ELR (cell line): ENCODE results near the gene EFNA4.

Experiments
- DNase-seq: peaks from one replicate; pipeline ENCODE4 v3.0.0-alpha.2; 2015; ENCODE audit warnings: low read depth

The EFNA4 gene

DNA sequence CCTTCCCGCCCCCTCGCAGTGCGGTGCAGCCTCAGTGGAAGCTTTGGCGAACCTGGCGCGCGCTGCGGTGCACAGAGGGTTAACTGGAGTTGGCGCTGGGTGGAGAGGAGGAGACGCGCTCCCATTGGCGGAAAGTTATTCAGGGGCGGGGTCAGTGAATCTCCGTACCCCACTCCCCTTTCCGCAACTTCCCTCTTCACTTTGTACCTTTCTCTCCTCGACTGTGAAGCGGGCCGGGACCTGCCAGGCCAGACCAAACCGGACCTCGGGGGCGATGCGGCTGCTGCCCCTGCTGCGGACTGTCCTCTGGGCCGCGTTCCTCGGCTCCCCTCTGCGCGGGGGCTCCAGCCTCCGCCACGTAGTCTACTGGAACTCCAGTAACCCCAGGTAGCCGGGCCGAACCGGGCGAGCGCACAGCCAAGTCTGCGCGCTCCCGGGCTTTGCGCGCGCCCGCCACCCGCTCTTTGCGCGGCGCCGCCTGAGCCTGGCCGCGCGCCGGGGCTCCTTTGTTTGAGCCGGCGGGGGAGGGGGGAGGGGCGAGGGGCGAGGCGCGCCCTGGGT is at the start of gene EFNA4:
TSS of gene EFNA4 (plus strand) at position 191 of the 561 bp plus-strand sequence. CDS start at position 275, 84 bp downstream.
- peak; percentile 87 for DNase-seq

- DNase-seq: no peak
Observed at GRCh38 chr1:155014709-155015508, 48.6 kb upstream of the EFNA4 start.

- no peak for DNase-seq
Observed at GRCh38 chr1:155015527-155016230, 47.9 kb upstream of the EFNA4 start.

DNA sequence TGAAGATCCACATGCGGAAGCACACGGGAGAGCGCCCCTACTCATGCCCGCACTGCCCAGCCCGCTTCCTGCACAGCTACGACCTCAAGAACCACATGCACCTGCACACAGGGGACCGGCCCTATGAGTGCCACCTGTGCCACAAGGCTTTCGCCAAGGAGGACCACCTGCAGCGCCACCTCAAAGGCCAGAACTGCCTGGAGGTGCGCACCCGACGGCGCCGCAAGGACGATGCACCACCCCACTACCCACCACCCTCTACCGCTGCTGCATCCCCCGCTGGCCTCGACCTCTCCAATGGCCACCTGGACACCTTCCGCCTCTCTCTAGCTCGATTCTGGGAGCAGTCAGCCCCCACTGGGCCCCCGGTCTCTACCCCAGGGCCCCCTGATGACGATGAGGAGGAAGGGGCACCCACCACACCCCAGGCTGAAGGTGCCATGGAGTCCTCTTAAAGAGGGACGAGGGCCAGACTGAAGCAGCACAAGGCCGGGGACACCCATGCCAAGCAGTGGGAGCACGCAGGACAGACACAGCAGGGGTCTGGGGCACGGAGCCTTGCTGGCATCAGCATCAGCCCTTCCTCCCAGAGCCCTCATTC is 47.2 kb upstream of the EFNA4 start:
- no peak for DNase-seq

GRCh38 chr1:155017041-155017945 is 46.2 kb upstream of the EFNA4 start:
- DNase-seq: peak; percentile 94

DNA sequence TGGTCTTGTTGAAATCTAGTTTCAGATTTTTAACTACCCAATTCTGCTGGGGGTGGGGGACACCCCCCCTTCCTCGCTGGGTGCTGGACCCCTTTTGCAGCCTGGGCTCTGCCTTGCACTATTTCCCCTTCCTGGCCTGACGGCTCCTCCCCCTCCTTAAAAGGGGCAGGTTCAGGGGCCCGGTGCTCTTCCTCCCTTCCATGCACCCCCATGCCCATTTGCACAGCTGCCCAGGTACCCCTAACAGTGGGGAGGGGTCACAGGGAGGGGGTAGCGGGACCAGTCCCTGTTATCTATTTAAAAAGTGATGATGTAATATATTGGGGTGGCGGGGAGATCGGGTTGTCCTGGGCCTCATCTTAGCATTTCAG is 45.6 kb upstream of the EFNA4 start:
- no peak for DNase-seq

DNA sequence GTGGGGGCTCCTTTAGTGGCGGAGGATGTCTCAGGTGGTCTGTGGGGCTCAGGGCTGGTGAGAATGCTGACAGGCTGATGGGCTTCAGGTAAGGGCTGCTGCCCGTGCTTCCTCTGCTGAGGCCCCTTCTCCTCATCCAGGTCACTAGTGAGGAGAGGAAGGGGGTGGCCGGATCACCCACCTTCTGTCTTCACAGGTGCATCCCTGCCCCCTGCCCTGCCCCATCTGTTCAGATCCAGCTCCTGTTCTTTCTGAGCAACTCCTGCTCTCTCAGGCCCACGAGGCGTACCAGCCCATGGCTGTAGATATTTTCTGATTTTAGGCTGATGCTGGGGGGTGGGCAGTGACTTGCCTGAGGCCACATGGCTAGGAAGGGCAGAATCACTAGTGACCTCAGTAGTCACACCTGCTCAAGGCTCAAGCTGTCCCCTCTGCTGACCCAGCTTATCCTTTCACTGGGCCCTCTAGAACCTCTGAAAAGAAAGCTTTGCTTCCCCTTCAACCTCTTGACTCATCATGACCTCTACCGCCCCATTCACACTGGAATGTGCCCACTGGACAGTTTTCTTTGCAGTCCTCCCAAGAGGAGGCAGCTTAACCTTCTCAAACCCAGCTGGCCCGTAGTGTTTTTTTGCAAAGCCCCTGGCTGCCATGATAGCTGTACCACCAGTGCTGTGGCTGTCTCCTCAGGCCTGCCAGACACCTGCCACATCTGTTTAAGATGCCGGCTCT is 44.8 kb upstream of the EFNA4 start:
- DNase-seq: peak; percentile 69

- no peak for DNase-seq
Observed at GRCh38 chr1:155019377-155020245, 43.9 kb upstream of the EFNA4 start.

GRCh38 chr1:155022136-155022926 is 41.2 kb upstream of the EFNA4 start:
- peak; percentile 32 for DNase-seq

DNA sequence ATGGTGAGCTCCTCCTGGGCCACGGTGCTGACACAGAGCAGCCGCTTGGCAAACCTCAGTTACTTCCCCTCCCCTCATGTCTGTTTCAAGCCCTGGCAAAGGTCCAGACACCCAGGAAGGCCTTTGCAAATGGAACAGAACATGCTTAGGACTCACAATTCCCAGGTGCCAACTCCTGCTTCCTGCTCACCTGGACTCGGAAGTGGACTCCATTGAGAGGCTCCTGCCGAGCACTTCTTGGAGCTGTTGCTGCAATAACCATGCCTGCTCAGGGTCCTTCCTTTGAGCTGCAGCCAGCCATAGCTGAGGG is 40.7 kb upstream of the EFNA4 start:
- DNase-seq: no peak

DNA sequence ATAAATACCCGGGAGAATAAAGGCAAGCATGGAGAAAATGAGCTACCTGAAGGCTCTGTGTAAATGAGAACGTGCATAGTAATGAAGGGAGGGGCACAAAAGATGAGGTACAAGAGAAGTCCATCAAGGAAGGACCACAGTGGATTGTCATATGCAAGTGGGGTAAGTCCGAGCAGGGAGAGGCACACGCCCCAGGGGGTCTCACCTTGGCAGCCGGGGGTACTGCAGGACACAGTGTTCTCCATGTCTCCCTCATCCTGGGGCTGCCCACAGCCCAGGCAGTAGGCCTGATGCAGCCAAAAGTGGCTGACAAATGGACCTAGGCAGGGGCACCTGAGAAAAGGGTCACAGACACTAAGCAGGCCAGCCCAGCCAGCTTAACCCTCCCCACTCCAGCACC is 39.9 kb upstream of the EFNA4 start:
- DNase-seq: no peak

DNA sequence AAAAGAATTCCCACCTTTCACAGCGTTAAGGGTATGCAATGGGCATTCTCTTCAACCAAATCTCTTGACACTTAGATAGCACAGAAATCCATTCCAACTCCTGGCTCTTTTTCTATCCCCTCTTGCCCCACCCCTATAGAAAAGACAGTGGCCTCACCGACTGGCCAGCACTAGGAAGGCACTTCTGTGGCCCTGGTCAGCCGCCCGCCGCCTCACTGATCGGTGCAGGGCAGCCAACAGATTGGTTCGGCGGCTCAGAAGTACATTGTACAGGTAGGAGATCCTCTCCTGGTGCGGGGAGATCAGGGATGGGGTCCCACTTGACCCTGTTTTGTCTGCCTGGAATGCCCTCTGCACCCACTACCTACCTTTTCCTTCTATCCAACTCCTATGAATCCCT is 39.2 kb upstream of the EFNA4 start:
- DNase-seq: no peak

DNA sequence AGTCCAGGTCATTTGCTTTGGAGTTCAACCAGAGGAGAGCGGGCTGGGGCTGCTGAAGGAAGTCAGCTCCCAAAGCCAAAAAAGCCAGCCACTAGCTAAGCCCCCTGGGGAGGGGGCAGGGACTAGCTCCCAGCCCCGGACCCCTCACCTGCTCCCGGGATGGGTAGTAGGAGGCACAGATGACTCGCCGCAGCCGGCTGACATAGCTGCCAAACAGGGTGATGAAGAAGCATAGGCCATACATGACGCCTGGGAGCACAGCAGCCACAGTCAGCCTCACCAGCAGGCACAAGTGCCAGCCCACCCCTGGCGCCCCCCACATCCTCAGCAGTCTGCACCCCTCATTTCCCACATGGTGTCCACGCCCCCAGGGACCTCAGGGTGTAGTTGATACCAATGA is 37.4 kb upstream of the EFNA4 start:
- peak; percentile 19 for DNase-seq

- DNase-seq: peak; percentile 85
Observed at GRCh38 chr1:155026588-155026987, 37.0 kb upstream of the EFNA4 start.

GRCh38 chr1:155029513-155030242 is 33.9 kb upstream of the EFNA4 start:
- no peak for DNase-seq

DNA sequence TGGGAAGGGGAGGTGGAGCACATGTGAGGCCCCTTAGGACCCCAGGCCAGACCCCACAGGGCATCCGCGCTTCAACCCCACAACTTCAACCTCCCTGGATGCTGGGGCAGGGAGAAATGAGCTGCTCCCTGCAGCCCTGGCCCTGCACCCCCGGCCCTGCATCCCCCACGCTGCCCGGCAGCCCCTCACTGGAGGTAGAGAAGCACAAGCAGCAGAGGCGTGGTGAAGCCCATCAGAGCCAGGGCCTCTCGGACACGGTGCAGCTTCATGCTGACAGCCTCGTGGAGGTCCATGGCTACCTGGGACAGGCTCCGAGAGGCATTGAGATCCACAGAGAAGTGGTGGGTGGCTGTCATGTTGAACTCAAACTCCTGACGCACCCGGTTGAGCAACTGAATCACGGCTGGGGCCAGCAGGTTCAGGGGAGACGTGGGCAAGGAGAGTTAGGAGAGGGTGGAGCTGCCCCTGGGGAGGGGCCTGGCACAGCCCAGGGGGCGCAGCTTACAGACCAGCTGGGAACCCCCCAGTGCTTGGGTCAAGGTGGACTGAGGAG is 33.2 kb upstream of the EFNA4 start:
- DNase-seq: no peak

- DNase-seq: no peak
Observed at GRCh38 chr1:155030899-155031298, 32.6 kb upstream of the EFNA4 start.

DNA sequence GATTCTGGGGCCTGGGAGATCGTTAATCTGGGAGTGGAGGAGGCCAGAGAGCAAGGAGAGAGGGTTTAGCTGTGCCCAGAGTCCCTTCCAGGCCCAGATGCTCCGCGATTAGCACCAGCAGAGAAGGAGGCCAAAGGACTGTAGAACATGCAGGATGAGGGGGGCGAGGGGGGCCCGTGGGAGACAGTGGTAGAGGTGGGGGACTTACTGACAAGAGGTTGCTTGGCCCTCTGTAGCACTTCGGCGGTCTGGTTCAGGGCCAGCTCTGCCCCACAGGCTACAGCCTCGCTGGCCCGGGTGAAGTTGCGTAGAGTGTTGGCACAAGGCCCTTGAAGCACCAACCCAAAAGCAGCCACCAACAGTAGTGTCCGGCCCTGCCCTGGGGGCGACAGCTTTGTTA is 30.7 kb upstream of the EFNA4 start:
- DNase-seq: no peak
